H9 (cell line): ENCODE data around the gene RNASE7. TPM values are rescaled to one million over a fixed set of nuclear protein-coding genes. Genes with fewer than 3 reads are reported as not detected.
A peak's percentile ranks its signal among the peaks of the same experiment; 100 is the strongest.

Experiments
- DNase-seq: peaks from one replicate; pipeline ENCODE4 v3.0.0-alpha.2; 2017
- H2AFZ ChIP-seq: one replicate; pipeline ENCODE4 v1.6.1; 2013; ENCODE audit warnings: mild to moderate bottlenecking, low read length, control low read depth, moderate library complexity
- H2AK5ac ChIP-seq: 2 replicates; pipeline ENCODE4 v1.6.1; 2013; ENCODE audit warnings: low read length, control low read depth, mixed read lengths; ENCODE audit not compliant: insufficient read length
- H2BK120ac ChIP-seq: one replicate; pipeline ENCODE4 v1.6.1; 2013; ENCODE audit warnings: low read depth, mild to moderate bottlenecking, low read length, control low read depth, inconsistent platforms; ENCODE audit not compliant: poor library complexity, severe bottlenecking
- H2BK12ac ChIP-seq: 2 replicates; pipeline ENCODE4 v1.6.1; 2013; ENCODE audit warnings: low read length, control low read depth, mixed read lengths, low read depth; ENCODE audit not compliant: insufficient read length
- H2BK15ac ChIP-seq: 2 replicates; pipeline ENCODE4 v1.6.1; 2013; ENCODE audit warnings: low read depth, low read length, control low read depth
- H2BK20ac ChIP-seq: one replicate; pipeline ENCODE4 v1.6.1; 2013; ENCODE audit warnings: low read depth, mild to moderate bottlenecking, low read length, control low read depth, inconsistent platforms; ENCODE audit not compliant: poor library complexity, severe bottlenecking
- H2BK5ac ChIP-seq: 2 replicates; pipeline ENCODE4 v1.6.1; 2013; ENCODE audit warnings: low read length, control low read depth, mixed read lengths; ENCODE audit not compliant: insufficient read length
- H3K14ac ChIP-seq: 2 replicates; pipeline ENCODE4 v1.6.1; 2013; ENCODE audit warnings: low read length, control low read depth; ENCODE audit not compliant: insufficient read depth
- H3K18ac ChIP-seq: 2 replicates; pipeline ENCODE4 v1.6.1; 2013; ENCODE audit warnings: low read depth, mild to moderate bottlenecking, mixed read lengths, low read length, control low read depth; ENCODE audit not compliant: insufficient read length
- H3K23ac ChIP-seq: 2 replicates; pipeline ENCODE4 v1.6.1; 2013; ENCODE audit warnings: low read length, control low read depth, mixed read lengths, low read depth; ENCODE audit not compliant: insufficient read length
- H3K23me2 ChIP-seq: 2 replicates; pipeline ENCODE4 v1.6.1; 2013; ENCODE audit warnings: low read depth, mild to moderate bottlenecking, mixed read lengths, low read length, control low read depth; ENCODE audit not compliant: insufficient read length, poor library complexity, severe bottlenecking
- H3K27ac ChIP-seq: 2 replicates; pipeline ENCODE4 v1.5.1; 2013; ENCODE audit warnings: low read length, control low read depth, mixed read lengths, low read depth; ENCODE audit not compliant: insufficient read length
- H3K27me3 ChIP-seq: 2 replicates; pipeline ENCODE4 v1.6.1; 2013; ENCODE audit warnings: low read length, control low read depth, inconsistent platforms; ENCODE audit not compliant: insufficient read depth
- H3K4ac ChIP-seq: 2 replicates; pipeline ENCODE4 v1.6.1; 2013; ENCODE audit warnings: low read depth, mild to moderate bottlenecking, control low read depth, inconsistent platforms, low read length, moderate library complexity
- H3K4me1 ChIP-seq: 2 replicates; pipeline ENCODE4 v1.6.1; 2013; ENCODE audit warnings: low read length, control low read depth, inconsistent platforms; ENCODE audit not compliant: insufficient read depth
- H3K4me2 ChIP-seq: 2 replicates; pipeline ENCODE4 v1.6.1; 2013; ENCODE audit warnings: low read length, control low read depth, mixed read lengths; ENCODE audit not compliant: insufficient read length, insufficient read depth
- H3K56ac ChIP-seq: 2 replicates; pipeline ENCODE4 v1.6.1; 2013; ENCODE audit warnings: low read depth, mild to moderate bottlenecking, mixed read lengths, low read length, control low read depth; ENCODE audit not compliant: insufficient read length
- H3K79me1 ChIP-seq: 2 replicates; pipeline ENCODE4 v1.6.1; 2013; ENCODE audit warnings: low read depth, mild to moderate bottlenecking, moderate library complexity, low read length, control low read depth, inconsistent platforms; ENCODE audit not compliant: insufficient read depth, poor library complexity, severe bottlenecking
- H3K79me2 ChIP-seq: 2 replicates; pipeline ENCODE4 v1.6.1; 2013; ENCODE audit warnings: low read length, control low read depth, inconsistent platforms; ENCODE audit not compliant: insufficient read depth
- H3K9ac ChIP-seq: 2 replicates; pipeline ENCODE4 v1.6.1; 2013; ENCODE audit warnings: low read length, control low read depth, mixed read lengths; ENCODE audit not compliant: insufficient read length; ENCODE audit errors: extremely low read depth
- H3K9me3 ChIP-seq: one replicate; pipeline ENCODE4 v1.6.1; 2013; ENCODE audit warnings: low read depth, low read length, inconsistent platforms; ENCODE audit not compliant: control insufficient read depth
- H3T11ph ChIP-seq: one replicate; pipeline ENCODE4 v1.6.1; 2013; ENCODE audit warnings: mild to moderate bottlenecking, low read length, control low read depth, inconsistent platforms
- H4K20me1 ChIP-seq: one replicate; pipeline ENCODE4 v1.6.1; 2013; ENCODE audit not compliant: control insufficient read depth, insufficient read length, insufficient read depth
- H4K5ac ChIP-seq: 2 replicates; pipeline ENCODE4 v1.6.1; 2013; ENCODE audit warnings: low read depth, mild to moderate bottlenecking, mixed read lengths, low read length, control low read depth; ENCODE audit not compliant: insufficient read length
- H4K8ac ChIP-seq: replicated peaks from 2 replicates; pipeline ENCODE4 v1.6.1; 2013; ENCODE audit warnings: low read length, control low read depth, mixed read lengths, low read depth; ENCODE audit not compliant: insufficient read length
- H4K91ac ChIP-seq: 2 replicates; pipeline ENCODE4 v1.6.1; 2013; ENCODE audit warnings: low read depth, mild to moderate bottlenecking, moderate library complexity, mixed read lengths, low read length, control low read depth; ENCODE audit not compliant: insufficient read length
- H3K27ac Mint-ChIP-seq, 3 experiments: 2 replicates in 2 of 3; 3 replicates in 1 of 3; pipeline ENCODE4 v1.8.0; 2020 to 2021; ENCODE audit warnings: mixed read lengths in 3 of 3, mild to moderate bottlenecking in 1 of 3, moderate library complexity in 1 of 3
- H3K27me3 Mint-ChIP-seq: 2 replicates; pipeline ENCODE4 v1.8.0; 2021; ENCODE audit warnings: low read depth, mild to moderate bottlenecking, moderate library complexity, mixed read lengths
- H3K36me3 Mint-ChIP-seq, 3 experiments: 2 replicates in 2 of 3; 3 replicates in 1 of 3; pipeline ENCODE4 v1.8.0; 2020 to 2021; ENCODE audit warnings: low read depth in 3 of 3, mixed read lengths in 3 of 3; ENCODE audit not compliant: insufficient read depth in 1 of 3
- H3K4me1 Mint-ChIP-seq, 2 experiments: 2 replicates each; pipeline ENCODE4 v1.8.0; 2020; ENCODE audit warnings: mixed read lengths in 2 of 2
- H3K4me3 Mint-ChIP-seq, 2 experiments: 2 replicates in 1 of 2; 3 replicates in 1 of 2; pipeline ENCODE4 v1.8.0; 2020 to 2021; ENCODE audit warnings: mild to moderate bottlenecking in 2 of 2, mixed read lengths in 2 of 2, moderate library complexity in 1 of 2
- H3K9me3 Mint-ChIP-seq, 2 experiments: 2 replicates in 1 of 2; 3 replicates in 1 of 2; pipeline ENCODE4 v1.8.0; 2020; ENCODE audit warnings: mild to moderate bottlenecking in 2 of 2, mixed read lengths in 2 of 2, moderate library complexity in 1 of 2
- CTCF ChIP-seq: fragments of 200-600 bp; sonication (generic); conservative IDR thresholded peaks from 3 replicates; pipeline ENCODE4 v1.8.0; 2021; ENCODE audit warnings: antibody characterized with exemption, mild to moderate bottlenecking
- WGBS: extraction: QIAGEN DNeasy Blood & Tissue Kit; methylation state at CpG from one replicate; pipeline ENCODE4 v1.1.7; 2013; ENCODE audit warnings: missing lambda C conversion rate, low lambda C conversion rate, mixed read lengths; ENCODE audit not compliant: insufficient read length; ENCODE audit errors: extremely low coverage; 5-methylcytosine and 5-hydroxymethylcytosine counted together
- microRNA-seq: library from miRNA; unstranded; fragments of <30 nt; microRNA quantifications from one replicate; pipeline ENCODE4, GENCODE V29; 2020; ENCODE audit warnings: borderline microRNAs expressed
- total RNA-seq: library from RNA; stranded (reverse); gene quantifications from 2 replicates; pipeline ENCODE4 v1.2.1, GENCODE V29; 2021

Gene RNASE7
- total RNA-seq, 1 experiment from 2014 or later = not detected

GRCh38 chr14:21093018-21093417 is 50.9 kb downstream of the RNASE7 start:
- no peak overlapping the region for H4K5ac ChIP-seq
- H3K27ac Mint-ChIP-seq = peak overlapping the region; percentile 93 to 98 (median 96); a peak in 6 of 7 replicates
- no peak overlapping the region for H3K23ac ChIP-seq
- no CpG with 5 or more reads among the region's 36 CpGs for WGBS
- no peak overlapping the region; the same call in 1 of the 2 replicates for H3K14ac ChIP-seq
- no peak overlapping the region for H3T11ph ChIP-seq
- H3K4me2 ChIP-seq = no peak overlapping the region
- H3K23me2 ChIP-seq = peaks cover 12% of the 10 kb centered on the region
- no peak for DNase-seq
- no peak overlapping the region for H2BK20ac ChIP-seq
- peaks cover 37 to 49% (median 48%) of the 10 kb centered on the region in 3 experiments for H3K36me3 Mint-ChIP-seq
- no peak overlapping the region for H2AK5ac ChIP-seq
- H3K27ac ChIP-seq = no peak overlapping the region
- no peak overlapping the region for H2BK120ac ChIP-seq
- no peak overlapping the region for H3K18ac ChIP-seq
- H4K20me1 ChIP-seq = no peaks in the 10 kb centered on the region
- H3K9ac ChIP-seq = no peak overlapping the region
- peaks cover 2% of the 10 kb centered on the region for H3K27me3 Mint-ChIP-seq
- H3K27me3 ChIP-seq = no peaks in the 10 kb centered on the region
- no peak overlapping the region for H3K4ac ChIP-seq
- H2BK12ac ChIP-seq = no peak overlapping the region
- H3K4me1 ChIP-seq = peaks cover 18% of the 10 kb centered on the region
- no peak overlapping the region for H2BK5ac ChIP-seq
- H3K4me1 Mint-ChIP-seq = peaks cover 57% of the 10 kb centered on the region in 2 experiments
- H2AFZ ChIP-seq = no peak overlapping the region
- no peaks in the 10 kb centered on the region; a peak in 2 of 5 replicates for H3K9me3 Mint-ChIP-seq
- no peak overlapping the region for H2BK15ac ChIP-seq
- peaks cover 12% of the 10 kb centered on the region; the same call in 1 of the 2 replicates for H3K79me2 ChIP-seq
- H4K91ac ChIP-seq = no peak overlapping the region
- H4K8ac ChIP-seq = no peak overlapping the region
- no peaks in the 10 kb centered on the region for H3K9me3 ChIP-seq
- TF ChIP-seq CTCF = no peak
- peak overlapping the region; percentile 59 to 92 for H3K4me3 Mint-ChIP-seq
- H3K79me1 ChIP-seq = peaks cover 4% of the 10 kb centered on the region
- no peak overlapping the region for H3K56ac ChIP-seq

Small RNAs within 50 kb of the gene (microRNA-seq; reads per million reads assigned to microRNA genes)
- gene MIR6717 = not detected

Other genes with a start within 250 kb of the RNASE7 start
- gene RNASE1, start 239.5 kb upstream of the RNASE7 start, total RNA-seq = 1.2 and 1.6 TPM in 2 replicates
- not detected in 2 replicates for gene RNASE3, start 151.0 kb upstream of the RNASE7 start, total RNA-seq
- not detected in 2 replicates for gene RNASE2, start 86.9 kb upstream of the RNASE7 start, total RNA-seq
- gene METTL17, start 52.4 kb upstream of the RNASE7 start, total RNA-seq = 77.9 and 81.4 TPM in 2 replicates
- not detected in 2 replicates for gene SLC39A2, start 43.1 kb upstream of the RNASE7 start, total RNA-seq
- gene NDRG2, start 17.3 kb upstream of the RNASE7 start, total RNA-seq = 18.1 and 20.6 TPM in 2 replicates
- not detected in 2 replicates for gene TPPP2, start 12.1 kb upstream of the RNASE7 start, total RNA-seq
- not detected in 2 replicates for gene RNASE13, start 7.6 kb upstream of the RNASE7 start, total RNA-seq
- gene RNASE8, start 15.5 kb downstream of the RNASE7 start, total RNA-seq = not detected in 2 replicates
- 71.1 and 71.4 TPM in 2 replicates for gene ARHGEF40, start 27.9 kb downstream of the RNASE7 start, total RNA-seq
- 84.5 and 87.6 TPM in 2 replicates for gene ZNF219, start 56.3 kb downstream of the RNASE7 start, total RNA-seq
- gene TMEM253, start 58.7 kb downstream of the RNASE7 start, total RNA-seq = 1.9 and 2.2 TPM in 2 replicates
- gene OR5AU1, start 113.7 kb downstream of the RNASE7 start, total RNA-seq = not detected in 2 replicates
- 1,044 and 1,062 TPM in 2 replicates for gene HNRNPC, start 227.1 kb downstream of the RNASE7 start, total RNA-seq
- gene RPGRIP1, start 237.7 kb downstream of the RNASE7 start, total RNA-seq = 0.07 and 0.59 TPM in 2 replicates